Fibroblast of the aortic adventitia (primary cell): ENCODE data around the gene GUK1. TPM values are rescaled to one million over a fixed set of nuclear protein-coding genes. Genes with fewer than 3 reads are reported as not detected.

Experiments used
- DNase-seq: peaks from one replicate; pipeline ENCODE4 v3.0.0-alpha.2; 2010; ENCODE audit warnings: low read depth
- H3K4me3 ChIP-seq: 2 replicates; pipeline ENCODE4 v1.5.1; 2011; ENCODE audit warnings: low read depth, mild to moderate bottlenecking, control low read depth, low read length, moderate library complexity
- total RNA-seq: library from RNA; depleted of rRNA; stranded (reverse); fragments of >200 nt; gene quantifications from 2 replicates; pipeline ENCODE4 v1.2.3, GENCODE V29; 2012; ENCODE audit warnings: low replicate concordance
- TF ChIP-seq, protein P1 (sequence below): IDR thresholded peaks from 2 replicates; pipeline ENCODE4 v1.5.1; 2011; ENCODE audit warnings: mild to moderate bottlenecking, low read length, control low read depth, inconsistent platforms; ENCODE audit not compliant: insufficient read depth

GUK1 gene
- total RNA-seq, 1 donor = 217 TPM

GRCh38 chr1:228146417-228147150 is 6.5 kb downstream of the GUK1 start:
- TF ChIP-seq, protein P1, sequence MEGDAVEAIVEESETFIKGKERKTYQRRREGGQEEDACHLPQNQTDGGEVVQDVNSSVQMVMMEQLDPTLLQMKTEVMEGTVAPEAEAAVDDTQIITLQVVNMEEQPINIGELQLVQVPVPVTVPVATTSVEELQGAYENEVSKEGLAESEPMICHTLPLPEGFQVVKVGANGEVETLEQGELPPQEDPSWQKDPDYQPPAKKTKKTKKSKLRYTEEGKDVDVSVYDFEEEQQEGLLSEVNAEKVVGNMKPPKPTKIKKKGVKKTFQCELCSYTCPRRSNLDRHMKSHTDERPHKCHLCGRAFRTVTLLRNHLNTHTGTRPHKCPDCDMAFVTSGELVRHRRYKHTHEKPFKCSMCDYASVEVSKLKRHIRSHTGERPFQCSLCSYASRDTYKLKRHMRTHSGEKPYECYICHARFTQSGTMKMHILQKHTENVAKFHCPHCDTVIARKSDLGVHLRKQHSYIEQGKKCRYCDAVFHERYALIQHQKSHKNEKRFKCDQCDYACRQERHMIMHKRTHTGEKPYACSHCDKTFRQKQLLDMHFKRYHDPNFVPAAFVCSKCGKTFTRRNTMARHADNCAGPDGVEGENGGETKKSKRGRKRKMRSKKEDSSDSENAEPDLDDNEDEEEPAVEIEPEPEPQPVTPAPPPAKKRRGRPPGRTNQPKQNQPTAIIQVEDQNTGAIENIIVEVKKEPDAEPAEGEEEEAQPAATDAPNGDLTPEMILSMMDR = no peak
- H3K4me3 ChIP-seq = no peak overlapping the region
- no peak for DNase-seq

GRCh38 chr1:228147151-228147693 is 7.1 kb downstream of the GUK1 start:
- H3K4me3 ChIP-seq = no peak overlapping the region
- TF ChIP-seq, protein P1 = no peak
- DNase-seq = no peak

GRCh38 chr1:228147768-228148167 is 7.7 kb downstream of the GUK1 start:
- DNase-seq = no peak
- H3K4me3 ChIP-seq = no peak overlapping the region
- TF ChIP-seq, protein P1 = no peak

GRCh38 chr1:228148196-228148861 is 8.2 kb downstream of the GUK1 start:
- no peak overlapping the region for H3K4me3 ChIP-seq
- peak; percentile 43 for DNase-seq

DNA sequence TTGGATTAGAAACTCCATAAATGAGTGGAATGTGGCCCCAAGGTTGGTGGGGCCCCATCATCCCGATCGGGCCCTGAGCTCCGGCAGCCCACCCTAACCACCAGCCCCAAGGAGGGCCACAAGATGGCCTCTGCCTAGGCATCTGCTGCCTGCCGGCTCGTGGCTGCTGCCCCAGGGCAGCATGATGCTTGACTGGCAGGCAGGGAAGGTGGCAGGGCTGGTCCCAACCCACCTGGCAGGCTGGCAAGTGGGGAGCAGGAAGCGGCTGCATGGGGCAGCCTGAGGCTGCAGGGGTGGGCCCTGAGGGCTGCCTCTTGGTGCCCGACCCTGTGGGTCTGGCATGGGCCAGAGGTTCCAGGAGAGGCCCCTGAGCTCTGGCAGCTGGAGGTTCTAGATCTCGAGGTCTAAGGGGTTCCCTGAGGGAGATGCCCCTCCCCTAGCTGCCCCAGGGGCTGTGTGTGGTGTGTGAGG is 8.9 kb downstream of the GUK1 start:
- TF ChIP-seq, protein P1 = no peak
- no peak overlapping the region for H3K4me3 ChIP-seq
- DNase-seq = no peak

More at GRCh38 chr1:228148196-228148861, 8.2 kb downstream of the GUK1 start:
- TF ChIP-seq, protein P1 = no peak

- peak; percentile 27 for DNase-seq
- peak within 1 kb of the TSS; percentile 40 for H3K4me3 ChIP-seq
- TF ChIP-seq, protein P1 = no peak
These were observed 9.5 kb downstream of the GUK1 start, which contains the start of gene GJC2 for GRCh38 chr1:228149406-228150119. TSS of gene GJC2 (plus strand) at chr1:228149930. CDS start at chr1:228157759, 7,829 bp downstream.
